Spleen (tissue), 11 donors: ENCODE measurements around the gene GPN2. TPM values are rescaled to one million over a fixed set of nuclear protein-coding genes. Genes with fewer than 3 reads are reported as not detected.

Experiments used
- DNase-seq: peaks from one replicate; pipeline ENCODE4 v3.0.0-alpha.2; 2020
- H3K27ac ChIP-seq, 8 donors: fragments of 200-600 bp; sonication (generic) in 7 of 8; 1 replicate in 4 of 8; 2 replicates in 4 of 8; pipeline versions ENCODE4 v1.5.0 to v1.8.0; 2016 to 2021; ENCODE audit warnings: inconsistent platforms in 4 of 8, mild to moderate bottlenecking in 4 of 8, moderate library complexity in 1 of 8
- H3K27me3 ChIP-seq, 7 donors: fragments of 200-600 bp; sonication (generic) in 6 of 7; replicated peaks in 1 of 7; 1 replicate in 4 of 7; 2 replicates in 3 of 7; pipeline versions ENCODE4 v1.5.0 to v1.8.0; 2016 to 2021; ENCODE audit warnings: inconsistent platforms in 3 of 7, mild to moderate bottlenecking in 1 of 7
- H3K36me3 ChIP-seq, 6 donors: fragments of 200-600 bp; sonication (generic) in 5 of 6; 1 replicate in 4 of 6; 2 replicates in 2 of 6; pipeline versions ENCODE4 v1.5.0 to v1.8.0; 2016 to 2021; ENCODE audit warnings: inconsistent platforms in 2 of 6
- H3K4me1 ChIP-seq, 6 donors: fragments of 200-600 bp; sonication (generic) in 5 of 6; 1 replicate in 3 of 6; 2 replicates in 3 of 6; pipeline versions ENCODE4 v1.5.0 to v1.8.0; 2016 to 2021; ENCODE audit warnings: inconsistent platforms in 3 of 6
- H3K4me3 ChIP-seq, 8 donors: fragments of 200-600 bp; sonication (generic) in 7 of 8; 1 replicate in 4 of 8; 2 replicates in 4 of 8; pipeline versions ENCODE4 v1.5.0 to v1.8.0; 2016 to 2021; ENCODE audit warnings: inconsistent platforms in 4 of 8, mild to moderate bottlenecking in 4 of 8, moderate library complexity in 2 of 8
- H3K9me3 ChIP-seq, 8 donors: fragments of 200-600 bp; sonication (generic) in 7 of 8; 1 replicate in 4 of 8; 2 replicates in 4 of 8; pipeline versions ENCODE4 v1.5.0 to v1.8.0; 2016 to 2021; ENCODE audit warnings: inconsistent platforms in 4 of 8
- CTCF ChIP-seq, 11 experiments: fragments of 200-600 bp in 7 of 11; fragments of 450-650 bp in 4 of 11; sonication (generic) in 4 of 11; IDR thresholded peaks in 8 of 11; conservative IDR thresholded peaks in 3 of 11; 1 replicate in 7 of 11; 2 replicates in 4 of 11; pipeline versions ENCODE4 v1.4.0 to v1.8.0; 2016 to 2021; ENCODE audit warnings: antibody characterized with exemption in 11 of 11, inconsistent platforms in 4 of 11, mild to moderate bottlenecking in 1 of 11
- POLR2A ChIP-seq, 3 donors: fragments of 450-650 bp; IDR thresholded peaks; one replicate each; pipeline ENCODE4 v1.5.1; 2017; ENCODE audit warnings: antibody characterized with exemption in 3 of 3, mild to moderate bottlenecking in 1 of 3
- POLR2AphosphoS5 ChIP-seq, 3 donors: sonication (generic); formaldehyde crosslinking; IDR thresholded peaks; one replicate each; pipeline ENCODE4 v1.5.1; 2017; ENCODE audit warnings: antibody characterized with exemption in 3 of 3
- WGBS, 5 donors: extraction: QIAGEN DNeasy Blood & Tissue Kit in 3 of 5; methylation state at CpG; one replicate each; pipeline versions ENCODE4 v1.1.5 to v1.1.7; 2013 to 2018; 5-methylcytosine and 5-hydroxymethylcytosine counted together
- intact Hi-C: fragments of 100-400 bp; cut with DNase I; formaldehyde crosslinking; loops from one replicate; pipeline ENCODE4 v1.15.0; 2023; ENCODE audit warnings: low total_unique reads
- polyA plus RNA-seq, 3 donors: library from polyadenylated mRNA; stranded (reverse); fragments of 200-250 nt; gene quantifications; one replicate each; pipeline ENCODE4 v1.2.1, GENCODE V29; 2013
- total RNA-seq, 7 donors: library from RNA; depleted of rRNA in 3 of 7; stranded (reverse); fragments of >200 nt in 3 of 7; fragmentation: NEBNext Ultra II Directional in 4 of 7; extraction: Animal tissue kit (Norgen Biotek cat#: 25700) in 4 of 7; gene quantifications; one replicate each; pipeline versions ENCODE4 v1.1.0 to v1.2.1, GENCODE V29; 2016 to 2021
- donor health status: healthy with polysubstance abuse.
- donor health status: DM: no; HTN: no; CAD: no; lungs with moderate emphysema.
- donor health status: DM: no; HTN: no; CAD: no.
- donor health status: Bipolar disorder and iron deficiency.
- donor health status: healthy.
- donor health status: DM: no; HTN: no; CAD: no.
- donor health status: DM: yes; HTN: yes; CAD: no.

The GPN2 gene
- total and polyA plus RNA-seq, 10 donors: 11.6 to 28.7 (median 17.1) TPM

GRCh38 chr1:26862781-26863684 is 27.1 kb downstream of the GPN2 start, which contains the start of gene SFN:
TSS of gene SFN (plus strand) at chr1:26863149. CDS start at chr1:26863213, 64 bp downstream.
- no peak for TF ChIP-seq POLR2A (IDR thresholded peaks at IDR 0.05)
- TF ChIP-seq POLR2AphosphoS5 (IDR thresholded peaks at IDR 0.05): peak in 1 of 3 donors; percentile 15
- TF ChIP-seq CTCF (IDR thresholded peaks at IDR 0.05 in 8 of 11, conservative IDR thresholded peaks at IDR 0.05 in 3 of 11): peak in 3 of 11 experiments; percentile 20 to 30 (median 24)
- Histone ChIP-seq H3K9me3 (no peaks in the 10 kb centered on the region), H3K4me3 (peak within 1 kb of the TSS in 4 of 8 donors; percentile 57 to 87 (median 68)), H3K4me1 (peaks cover 0 to 36% (median 27%) of the 10 kb centered on the region in 6 donors), H3K27ac (peak within 1 kb of the TSS in 5 of 8 donors; percentile 91 to 98 (median 94)), H3K36me3 (peaks cover 0 to 6% (median 2%) of the 10 kb centered on the region in 6 donors), H3K27me3 (no peaks in the 10 kb centered on the region)
- 85 to 91% (median 89%) methylated on average over 34 to 37 of the region's 37 CpGs for WGBS, 5 donors
- DNase-seq: peak; percentile 76
- intact Hi-C loops: no loop called here

GRCh38 chr1:26861889-26862378 is 28.1 kb downstream of the GPN2 start:
- peaks cover 0 to 17% (median 7%) of the 10 kb centered on the region in 6 donors for H3K36me3 ChIP-seq
- H3K27ac ChIP-seq: no peak overlapping the region
- intact Hi-C loops: no loop called here
- DNase-seq: no peak
- 91 to 99% (median 93%) methylated on average over 7 of the region's 7 CpGs for WGBS, 5 donors
- peaks cover 0 to 36% (median 27%) of the 10 kb centered on the region in 6 donors for H3K4me1 ChIP-seq
- H3K4me3 ChIP-seq: no peak overlapping the region
- no peak for TF ChIP-seq POLR2A (IDR thresholded peaks at IDR 0.05)
- TF ChIP-seq POLR2AphosphoS5 (IDR thresholded peaks at IDR 0.05): no peak
- TF ChIP-seq CTCF (IDR thresholded peaks at IDR 0.05 in 8 of 11, conservative IDR thresholded peaks at IDR 0.05 in 3 of 11): no peak
- H3K9me3 ChIP-seq: no peaks in the 10 kb centered on the region
- H3K27me3 ChIP-seq: no peaks in the 10 kb centered on the region

GRCh38 chr1:26861286-26861701 is 28.8 kb downstream of the GPN2 start:
- Histone ChIP-seq H3K4me3 (no peak overlapping the region), H3K27ac (no peak overlapping the region), H3K36me3 (peaks cover 0 to 23% (median 13%) of the 10 kb centered on the region in 6 donors), H3K9me3 (no peaks in the 10 kb centered on the region), H3K27me3 (no peaks in the 10 kb centered on the region), H3K4me1 (peaks cover 0 to 35% (median 27%) of the 10 kb centered on the region in 6 donors)
- 79 to 87% (median 81%) methylated on average over 5 of the region's 5 CpGs for WGBS, 5 donors
- DNase-seq: no peak
- intact Hi-C loops: no loop called here
- no peak for TF ChIP-seq POLR2A (IDR thresholded peaks at IDR 0.05)
- TF ChIP-seq POLR2AphosphoS5 (IDR thresholded peaks at IDR 0.05): no peak
- TF ChIP-seq CTCF (IDR thresholded peaks at IDR 0.05 in 8 of 11, conservative IDR thresholded peaks at IDR 0.05 in 3 of 11): no peak
